GM18511 (cell line): Measurements from ENCODE around the gene FKTN.

Experiments used
- ATAC-seq: cut with Tn5 transposase; IDR thresholded peaks from one replicate; pipeline ENCODE4 v1.9.1; 2021; ENCODE audit warnings: mild to moderate bottlenecking, moderate library complexity; ENCODE audit not compliant: unreplicated experiment

The FKTN gene

GRCh38 chr9:105676351-105676923 lies 118.5 kb downstream of the FKTN start:
- no peak for ATAC-seq

GRCh38 chr9:105678163-105678562 lies 120.2 kb downstream of the FKTN start:
- ATAC-seq: no peak

GRCh38 chr9:105678781-105679180 lies 120.8 kb downstream of the FKTN start:
- no peak for ATAC-seq

- ATAC-seq: no peak
Observed at GRCh38 chr9:105679257-105680022, 121.5 kb downstream of the FKTN start.

GRCh38 chr9:105681313-105681712 lies 123.4 kb downstream of the FKTN start:
- ATAC-seq: no peak

GRCh38 chr9:105681724-105682123 lies 123.8 kb downstream of the FKTN start:
- no peak for ATAC-seq

- ATAC-seq: no peak
Observed at GRCh38 chr9:105683688-105684275, 125.9 kb downstream of the FKTN start.

- ATAC-seq: no peak
Observed at GRCh38 chr9:105686936-105687335, 129.0 kb downstream of the FKTN start.
